Measurements from ENCODE around the gene CYBC1.

DNA sequence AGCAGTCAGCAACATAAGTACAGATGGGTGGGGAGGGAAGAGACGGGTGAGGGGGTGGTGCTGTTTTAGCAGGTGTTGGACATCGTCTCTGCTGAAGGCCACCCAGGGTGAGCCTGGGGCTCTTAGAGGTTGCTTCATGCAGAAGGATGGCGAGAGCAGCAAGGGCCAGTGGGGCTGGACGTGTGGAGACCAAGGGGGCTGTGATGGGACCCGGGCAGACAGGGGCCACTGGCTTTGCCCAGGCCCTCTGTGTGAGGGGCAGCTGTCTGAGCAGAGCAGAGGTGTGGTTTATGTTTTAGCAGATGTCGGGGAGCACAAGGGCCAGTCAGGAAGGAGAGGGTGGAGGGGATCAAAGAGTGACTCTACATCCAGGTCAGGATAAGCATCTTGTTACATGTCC is 12.8 kb upstream of the CYBC1 start:
- no peak for TF ChIP-seq GATA3 (IDR thresholded peaks at IDR 0.05; ENCODE audit: low read depth, low read length)
- TF ChIP-seq GATA2 (IDR thresholded peaks at IDR 0.05; ENCODE audit: low read depth, low read length) = no peak
